ENCODE measurements around the gene INSIG2. TPM values are rescaled to one million over a fixed set of nuclear protein-coding genes. Genes with fewer than 3 reads are reported as not detected.

Gene INSIG2
- total RNA-seq, 1 donor from 2014 or later: 16.8 TPM

GRCh38 chr2:118052474-118052873, 35.8 kb upstream of the INSIG2 start:
- peaks cover 39% of the 10 kb centered on the region for H3K4me1 Mint-ChIP-seq
- no peak overlapping the region for H3K4me3 Mint-ChIP-seq
- DNase-seq: no peak
- no peaks in the 10 kb centered on the region for H3K36me3 Mint-ChIP-seq (ENCODE audit: low read depth)
- intact Hi-C loops (cut with micrococcal nuclease): no loop called here
- ATAC-seq (ENCODE audit: low read depth): no peak
- TF ChIP-seq CTCF (IDR thresholded peaks at IDR 0.05): no peak
- no peak overlapping the region for H3K27ac Mint-ChIP-seq
- ChIA-PET POLR2A (interaction anchor here (0.6 kb wide), 1 partner anchor 42 kb away, joined by 3 read pairs; no protein-coding TSS in a partner anchor), CTCF (interaction anchor here (1.2 to 8.7 kb wide), 2 partner anchors 7 to 803 kb away, joined by 3 to 342 read pairs; no protein-coding TSS in a partner anchor)
- no peaks in the 10 kb centered on the region for H3K27me3 Mint-ChIP-seq
- no peaks in the 10 kb centered on the region for H3K9me3 Mint-ChIP-seq

GRCh38 chr2:118053681-118054080, 34.6 kb upstream of the INSIG2 start:
- ATAC-seq (ENCODE audit: low read depth) (no peak), DNase-seq (no peak)
- H3K9me3 Mint-ChIP-seq: no peaks in the 10 kb centered on the region
- no peaks in the 10 kb centered on the region for H3K27me3 Mint-ChIP-seq
- H3K4me1 Mint-ChIP-seq: peaks cover 46% of the 10 kb centered on the region
- H3K36me3 Mint-ChIP-seq (ENCODE audit: low read depth): no peaks in the 10 kb centered on the region
- POLR2A ChIA-PET: no interaction called here
- intact Hi-C loops (cut with micrococcal nuclease): loop anchor here (2.0 kb wide), 1 partner anchor 133 kb away; no protein-coding TSS in a partner anchor
- CTCF ChIA-PET: interaction anchor here (1.2 to 8.7 kb wide), 2 partner anchors 6 to 802 kb away, joined by 3 to 342 read pairs; no protein-coding TSS in a partner anchor
- no peak for TF ChIP-seq CTCF (IDR thresholded peaks at IDR 0.05)
- H3K4me3 Mint-ChIP-seq: no peak overlapping the region
- H3K27ac Mint-ChIP-seq: no peak overlapping the region

GRCh38 chr2:118054213-118055008, 33.9 kb upstream of the INSIG2 start:
- CTCF ChIA-PET: interaction anchor here (1.1 to 11.4 kb wide), 3 partner anchors 5 to 801 kb away, joined by 3 to 342 read pairs (median 4); no protein-coding TSS in a partner anchor
- H3K4me3 Mint-ChIP-seq: no peak overlapping the region
- DNase-seq (no peak), ATAC-seq (ENCODE audit: low read depth) (no peak)
- peak overlapping the region; percentile 90 for H3K27ac Mint-ChIP-seq
- H3K4me1 Mint-ChIP-seq: peaks cover 52% of the 10 kb centered on the region
- no peaks in the 10 kb centered on the region for H3K27me3 Mint-ChIP-seq
- POLR2A ChIA-PET: interaction anchor here (0.8 to 2.3 kb wide), 4 partner anchors 8 to 40 kb away, joined by 3 to 18 read pairs (median 8); partner anchors contain the start of genes CCDC93 and INSIG2
- H3K9me3 Mint-ChIP-seq: no peaks in the 10 kb centered on the region
- intact Hi-C loops (cut with micrococcal nuclease): loop anchor here (2.0 kb wide), 1 partner anchor 132 kb away; no protein-coding TSS in a partner anchor
- H3K36me3 Mint-ChIP-seq (ENCODE audit: low read depth): no peaks in the 10 kb centered on the region
- TF ChIP-seq CTCF (IDR thresholded peaks at IDR 0.05): no peak

GRCh38 chr2:118055512-118056164, 32.6 kb upstream of the INSIG2 start:
- H3K4me3 Mint-ChIP-seq: peak overlapping the region; percentile 66
- no peaks in the 10 kb centered on the region for H3K36me3 Mint-ChIP-seq (ENCODE audit: low read depth)
- POLR2A ChIA-PET: interaction anchor here (0.8 to 2.3 kb wide), 6 partner anchors 8 to 168 kb away, joined by 3 to 18 read pairs (median 8); partner anchors contain the start of genes CCDC93 and INSIG2
- peak; percentile 81 for ATAC-seq (ENCODE audit: low read depth)
- no peaks in the 10 kb centered on the region for H3K9me3 Mint-ChIP-seq
- H3K4me1 Mint-ChIP-seq: peaks cover 57% of the 10 kb centered on the region
- TF ChIP-seq CTCF (IDR thresholded peaks at IDR 0.05): no peak
- DNase-seq: no peak
- peak overlapping the region; percentile 90 for H3K27ac Mint-ChIP-seq
- CTCF ChIA-PET: interaction anchor here (0.8 to 11.4 kb wide), 4 partner anchors 6 to 23 kb away, joined by 3 to 342 read pairs (median 6); no protein-coding TSS in a partner anchor
- no peaks in the 10 kb centered on the region for H3K27me3 Mint-ChIP-seq
- intact Hi-C loops (cut with micrococcal nuclease): loop anchor here (1.0 to 2.0 kb wide), 6 partner anchors 9 to 241 kb away; partner anchors contain the start of genes CCDC93, DDX18 and INSIG2
